Central memory CD8-positive, alpha-beta T cell (primary cell): ENCODE measurements around the gene NAV2.

Experiments used
- ATAC-seq: fragments of 150-1000 bp; cut with Tn5 transposase; replicated peaks from 2 replicates; pipeline ENCODE4 v1.10.0; 2022; ENCODE audit warnings: mild to moderate bottlenecking, moderate FRiP score, moderate number of reproducible peaks; ENCODE audit not compliant: poor library complexity, severe bottlenecking; ENCODE audit errors: extremely low read depth
- DNase-seq, 2 donors: peaks; one replicate each; pipeline ENCODE4 v3.0.0; 2021; ENCODE audit warnings: low spot score in 2 of 2
- H3K27ac Mint-ChIP-seq: one replicate; pipeline ENCODE4 v1.8.0; 2022; ENCODE audit warnings: low read depth, mild to moderate bottlenecking, moderate library complexity, mixed read lengths
- H3K27me3 Mint-ChIP-seq: one replicate; pipeline ENCODE4 v1.8.0; 2022; ENCODE audit warnings: mixed read lengths
- H3K36me3 Mint-ChIP-seq: one replicate; pipeline ENCODE4 v1.8.0; 2022; ENCODE audit warnings: mild to moderate bottlenecking, moderate library complexity, mixed read lengths; ENCODE audit not compliant: insufficient read depth
- H3K4me1 Mint-ChIP-seq: one replicate; pipeline ENCODE4 v1.8.0; 2022; ENCODE audit warnings: mixed read lengths
- H3K4me3 Mint-ChIP-seq: one replicate; pipeline ENCODE4 v1.8.0; 2022; ENCODE audit warnings: mild to moderate bottlenecking, moderate library complexity, mixed read lengths
- H3K9me3 Mint-ChIP-seq: one replicate; pipeline ENCODE4 v1.8.0; 2022; ENCODE audit warnings: mixed read lengths

The NAV2 gene

DNA sequence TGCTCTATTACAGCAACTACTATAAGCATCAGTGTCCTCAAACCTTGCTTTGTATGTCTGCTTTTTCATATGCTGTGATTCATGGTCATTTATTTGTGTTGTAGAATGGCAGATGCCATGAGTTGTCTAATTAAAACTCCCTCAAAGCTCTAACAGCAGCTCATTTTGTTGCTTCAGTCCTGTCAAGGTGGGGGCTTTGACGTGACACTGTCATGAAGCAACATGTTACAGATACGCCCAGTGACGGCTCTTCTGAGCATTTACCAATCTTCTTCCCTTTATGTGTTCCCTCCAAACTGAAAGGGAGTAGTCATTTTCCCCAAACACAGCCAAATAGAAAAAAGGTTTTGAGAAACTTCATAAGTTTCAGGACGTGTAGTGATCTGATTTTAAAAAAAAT lies 340.9 kb downstream of the NAV2 start:
- no peaks in the 10 kb centered on the region for H3K4me1 Mint-ChIP-seq
- no peak for ATAC-seq
- H3K4me3 Mint-ChIP-seq, result no peak overlapping the region
- DNase-seq, result no peak
- H3K27ac Mint-ChIP-seq, result no peak overlapping the region
- no peaks in the 10 kb centered on the region for H3K27me3 Mint-ChIP-seq
- peaks cover 2% of the 10 kb centered on the region for H3K36me3 Mint-ChIP-seq
- H3K9me3 Mint-ChIP-seq, result no peaks in the 10 kb centered on the region

DNA sequence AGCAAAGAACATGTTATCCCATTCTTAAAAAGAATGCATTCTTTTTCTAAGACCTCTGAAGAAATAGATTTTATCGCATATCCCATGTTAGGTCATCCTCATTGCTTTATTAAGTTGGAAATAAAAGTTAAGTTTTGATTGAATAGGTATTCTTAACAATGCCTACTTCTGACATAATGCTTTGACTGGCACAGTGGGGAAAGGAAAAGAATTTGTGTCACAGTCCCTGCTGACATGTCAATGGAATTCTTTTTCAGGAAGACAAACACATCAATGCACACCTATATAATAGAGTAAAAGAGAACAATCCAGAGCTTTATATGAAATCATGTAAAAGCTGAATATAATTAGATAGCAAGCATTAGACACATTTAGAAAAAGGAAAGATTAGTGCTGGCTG lies 341.9 kb downstream of the NAV2 start:
- ATAC-seq, result no peak
- Mint-ChIP-seq H3K4me3 (no peak overlapping the region), H3K27ac (no peak overlapping the region), H3K27me3 (no peaks in the 10 kb centered on the region), H3K36me3 (no peaks in the 10 kb centered on the region), H3K9me3 (no peaks in the 10 kb centered on the region), H3K4me1 (no peaks in the 10 kb centered on the region)
- no peak for DNase-seq

DNA sequence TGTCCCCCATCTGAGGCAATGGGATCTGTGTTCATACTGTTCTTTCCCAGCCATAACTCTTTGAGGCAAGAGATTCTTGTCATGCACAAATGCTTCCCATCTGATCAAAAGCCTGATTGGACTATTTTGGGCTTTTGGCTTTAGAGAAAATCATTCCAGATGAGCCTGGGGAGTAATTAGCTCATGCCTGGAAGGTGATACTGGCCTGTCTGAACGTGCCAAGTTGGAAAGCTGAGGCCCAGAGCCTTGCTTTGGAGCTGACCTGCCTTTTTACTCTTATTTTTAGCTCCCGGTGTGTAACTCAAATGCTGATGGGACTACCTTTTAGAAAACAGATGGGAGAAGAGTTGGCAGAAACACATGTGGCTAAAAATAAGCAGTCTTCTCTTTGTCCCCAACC lies 342.7 kb downstream of the NAV2 start:
- no peaks in the 10 kb centered on the region for H3K36me3 Mint-ChIP-seq
- H3K4me3 Mint-ChIP-seq, result no peak overlapping the region
- H3K27ac Mint-ChIP-seq, result no peak overlapping the region
- no peak for DNase-seq
- ATAC-seq, result no peak
- H3K27me3 Mint-ChIP-seq, result no peaks in the 10 kb centered on the region
- no peaks in the 10 kb centered on the region for H3K4me1 Mint-ChIP-seq
- H3K9me3 Mint-ChIP-seq, result no peaks in the 10 kb centered on the region

DNA sequence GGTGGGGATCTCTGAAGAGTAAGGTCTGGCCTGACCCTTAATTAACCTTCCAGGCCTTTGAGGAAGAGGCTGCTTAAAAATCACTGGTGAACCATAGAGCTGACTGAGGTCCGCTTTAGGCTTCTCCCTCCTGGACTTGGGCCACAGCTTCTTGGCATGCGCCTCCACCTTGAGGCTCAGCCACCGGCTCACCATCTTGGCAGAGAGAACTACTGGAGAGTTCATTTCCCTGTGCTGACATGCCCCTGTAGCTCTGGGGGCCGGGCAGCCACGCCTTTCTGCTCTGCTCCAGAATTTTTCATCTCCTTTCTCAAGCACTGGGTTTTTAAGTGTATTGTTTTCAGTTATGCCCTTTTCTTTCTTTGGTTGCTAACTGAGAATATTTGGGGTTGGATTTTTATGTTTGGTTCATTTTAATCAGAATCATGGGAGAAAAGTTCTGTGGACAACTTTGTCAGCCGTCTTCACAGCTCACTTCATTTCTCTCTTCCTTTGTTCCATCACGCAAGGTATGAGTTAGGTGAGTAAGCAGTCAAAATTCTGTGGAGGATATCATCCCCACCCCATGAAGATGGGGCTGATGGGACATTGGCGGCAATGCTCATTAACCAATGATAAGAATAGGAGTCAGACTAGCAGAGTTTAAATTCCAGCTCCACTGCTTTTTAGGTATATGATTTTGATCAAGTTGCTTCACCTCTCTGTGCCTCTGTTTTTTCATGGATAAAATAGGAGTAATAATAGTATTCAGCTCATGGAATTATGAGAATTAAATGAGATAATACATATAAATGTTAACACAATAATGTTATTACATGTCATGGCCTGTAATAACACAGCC lies 343.7 kb downstream of the NAV2 start:
- no peaks in the 10 kb centered on the region for H3K4me1 Mint-ChIP-seq
- DNase-seq, result no peak
- ATAC-seq, result no peak
- H3K36me3 Mint-ChIP-seq, result no peaks in the 10 kb centered on the region
- no peaks in the 10 kb centered on the region for H3K27me3 Mint-ChIP-seq
- H3K4me3 Mint-ChIP-seq, result no peak overlapping the region
- H3K9me3 Mint-ChIP-seq, result no peaks in the 10 kb centered on the region
- H3K27ac Mint-ChIP-seq, result no peak overlapping the region

DNA sequence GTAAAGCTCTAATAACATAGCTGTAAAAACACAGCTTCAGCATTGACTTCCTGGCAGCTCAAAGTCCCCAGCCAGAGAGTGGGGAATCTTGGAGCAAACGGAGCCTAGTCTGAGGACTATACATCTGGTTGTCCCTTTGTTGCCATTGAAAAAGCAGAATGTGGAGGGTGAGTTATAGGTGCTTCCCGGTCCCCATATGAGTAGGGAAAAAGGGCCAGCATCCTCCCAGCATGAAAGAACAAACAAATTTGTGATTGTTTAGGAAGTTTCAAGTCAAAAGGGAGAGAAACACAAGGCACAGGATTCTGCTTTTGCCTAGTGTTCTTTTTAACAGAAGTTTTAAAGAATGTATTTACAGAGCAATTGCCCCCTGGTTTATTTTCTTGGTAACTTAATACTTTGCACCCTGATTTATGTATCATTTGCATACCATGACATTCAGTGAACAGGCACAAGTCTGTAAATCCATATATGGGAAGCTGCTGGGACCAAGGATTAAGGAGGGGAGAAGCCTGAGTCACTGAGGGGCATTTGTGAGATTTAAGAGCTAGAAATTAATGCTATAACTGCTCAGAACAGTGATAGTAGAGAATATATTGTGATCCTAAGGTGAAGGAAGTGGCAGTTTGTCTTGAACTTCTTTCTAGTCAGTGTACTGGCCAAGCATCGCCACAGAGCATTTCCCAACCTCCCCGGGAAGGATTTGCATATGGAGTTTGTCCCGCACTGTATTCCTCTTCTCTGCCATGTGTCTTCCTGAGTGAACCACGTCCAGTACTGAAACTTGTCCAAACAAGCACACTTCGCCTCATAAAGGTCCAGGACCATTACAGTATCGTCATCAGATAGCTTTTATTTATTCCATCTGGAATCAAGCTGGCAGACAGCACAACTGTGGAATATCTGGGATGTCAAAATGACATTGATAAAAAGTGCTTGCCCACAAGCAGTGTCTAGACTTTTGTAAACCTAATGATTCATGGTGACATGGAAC lies 344.6 kb downstream of the NAV2 start:
- H3K4me1 Mint-ChIP-seq, result no peaks in the 10 kb centered on the region
- H3K27ac Mint-ChIP-seq, result no peak overlapping the region
- ATAC-seq, result no peak
- H3K27me3 Mint-ChIP-seq, result no peaks in the 10 kb centered on the region
- no peaks in the 10 kb centered on the region for H3K9me3 Mint-ChIP-seq
- H3K36me3 Mint-ChIP-seq, result no peaks in the 10 kb centered on the region
- H3K4me3 Mint-ChIP-seq, result no peak overlapping the region
- no peak for DNase-seq

DNA sequence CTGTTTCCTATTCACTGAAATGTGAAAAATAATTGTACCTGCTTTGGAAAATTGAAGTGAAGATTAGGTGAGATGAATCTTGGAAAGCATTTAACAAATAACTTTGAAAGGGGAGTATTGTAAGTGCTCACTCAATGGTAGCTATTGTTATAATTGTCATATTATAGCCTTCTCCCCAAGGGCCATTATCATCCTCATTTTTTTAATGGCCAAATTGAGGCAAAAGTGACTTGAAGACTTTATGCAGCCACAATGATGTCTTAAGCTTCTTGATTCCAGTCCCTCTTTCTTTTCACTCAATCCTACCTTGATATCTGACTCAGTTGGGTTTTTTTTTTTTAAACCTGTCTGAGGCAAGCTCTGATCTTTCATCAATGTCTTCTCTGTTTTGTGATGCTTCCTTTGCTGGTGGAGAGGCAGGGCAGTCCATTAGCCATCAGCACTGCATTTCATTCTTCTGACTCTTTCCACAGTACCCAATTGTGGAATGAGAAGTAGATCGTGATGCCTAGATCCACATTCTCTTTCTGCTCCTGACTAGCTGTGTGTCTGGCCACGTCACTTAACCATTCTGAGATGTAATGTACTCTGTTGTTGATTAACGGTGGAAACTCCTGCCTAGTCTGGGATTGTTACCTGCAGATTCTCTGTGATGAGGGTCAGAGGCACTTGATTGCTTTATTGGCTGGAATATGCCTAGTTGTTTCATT lies 346.3 kb downstream of the NAV2 start:
- Mint-ChIP-seq H3K4me3 (no peak overlapping the region), H3K27ac (no peak overlapping the region), H3K36me3 (no peaks in the 10 kb centered on the region), H3K4me1 (no peaks in the 10 kb centered on the region), H3K27me3 (no peaks in the 10 kb centered on the region), H3K9me3 (no peaks in the 10 kb centered on the region)
- no peak for DNase-seq
- no peak for ATAC-seq

DNA sequence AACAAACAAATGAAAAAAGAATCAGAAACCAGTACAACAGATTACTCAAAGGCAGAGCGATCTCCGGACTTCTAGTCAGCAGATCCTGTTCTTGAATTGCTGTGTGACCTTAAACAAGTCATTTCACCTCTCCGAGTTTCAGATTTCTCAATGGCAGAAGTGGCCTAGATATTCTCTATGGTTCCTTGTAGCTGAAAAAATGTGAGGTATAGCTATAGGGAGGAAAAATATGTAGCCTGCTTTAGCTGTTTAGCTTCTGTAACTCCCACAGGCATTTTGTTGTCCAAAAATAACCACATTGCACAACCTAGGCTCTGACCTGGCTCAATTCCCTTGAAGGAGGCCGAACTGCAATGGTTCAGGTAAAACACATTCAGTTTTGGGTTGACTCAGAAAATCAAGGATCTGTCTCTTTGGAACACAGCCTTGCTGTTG lies 347.0 kb downstream of the NAV2 start:
- Mint-ChIP-seq H3K27ac (no peak overlapping the region), H3K4me3 (no peak overlapping the region), H3K27me3 (no peaks in the 10 kb centered on the region), H3K4me1 (no peaks in the 10 kb centered on the region), H3K36me3 (no peaks in the 10 kb centered on the region), H3K9me3 (no peaks in the 10 kb centered on the region)
- ATAC-seq (no peak), DNase-seq (no peak)

DNA sequence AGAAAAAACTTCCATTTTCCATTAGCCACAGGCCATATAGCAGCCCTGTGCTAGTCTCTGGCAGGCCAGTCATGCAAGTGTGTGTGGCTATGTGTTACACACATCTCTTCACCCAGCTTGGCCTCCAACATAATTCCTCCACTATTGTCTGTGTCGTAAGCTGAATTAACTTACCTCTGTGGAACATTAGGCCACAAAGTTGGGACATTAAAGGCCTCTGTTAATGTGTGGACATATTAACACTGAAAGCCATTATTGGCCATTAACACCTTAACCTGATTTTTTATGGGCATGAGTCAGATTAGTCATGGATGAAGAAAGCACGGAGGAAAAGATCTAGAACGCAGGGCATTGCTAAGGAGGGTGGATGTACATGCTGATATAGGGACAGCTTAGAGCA lies 347.5 kb downstream of the NAV2 start:
- no peaks in the 10 kb centered on the region for H3K36me3 Mint-ChIP-seq
- DNase-seq, result no peak
- no peak overlapping the region for H3K27ac Mint-ChIP-seq
- H3K27me3 Mint-ChIP-seq, result no peaks in the 10 kb centered on the region
- no peaks in the 10 kb centered on the region for H3K9me3 Mint-ChIP-seq
- ATAC-seq, result no peak
- H3K4me1 Mint-ChIP-seq, result no peaks in the 10 kb centered on the region
- no peak overlapping the region for H3K4me3 Mint-ChIP-seq

DNA sequence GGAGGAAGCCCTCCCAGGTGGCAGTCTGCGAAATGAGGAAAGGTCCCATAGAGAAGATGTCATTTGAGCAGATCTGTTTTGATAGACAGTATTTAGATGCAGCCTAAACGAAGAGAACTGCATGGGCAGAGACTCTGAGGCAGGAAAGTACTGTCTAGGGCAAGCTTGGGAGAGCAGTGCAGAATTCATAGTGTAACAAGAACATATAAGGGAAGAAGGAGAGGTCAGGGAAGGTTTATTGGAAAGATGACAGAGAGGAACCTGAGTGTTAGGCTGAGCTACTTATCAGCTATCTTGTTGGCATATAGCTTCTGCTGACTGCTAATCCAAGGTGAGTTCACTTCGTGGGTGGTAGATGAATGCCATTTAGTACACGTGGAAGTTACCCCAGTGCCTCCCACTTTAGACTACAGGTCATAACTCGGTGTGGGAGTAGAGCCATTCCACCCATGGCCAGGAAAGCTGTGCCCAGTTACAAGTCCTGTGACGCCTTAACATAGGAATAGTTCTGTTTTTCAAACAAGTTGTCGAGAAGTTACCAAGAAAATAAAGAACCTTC lies 348.1 kb downstream of the NAV2 start:
- Mint-ChIP-seq H3K27me3 (peaks cover 1% of the 10 kb centered on the region), H3K9me3 (no peaks in the 10 kb centered on the region)
- ATAC-seq, result no peak

DNA sequence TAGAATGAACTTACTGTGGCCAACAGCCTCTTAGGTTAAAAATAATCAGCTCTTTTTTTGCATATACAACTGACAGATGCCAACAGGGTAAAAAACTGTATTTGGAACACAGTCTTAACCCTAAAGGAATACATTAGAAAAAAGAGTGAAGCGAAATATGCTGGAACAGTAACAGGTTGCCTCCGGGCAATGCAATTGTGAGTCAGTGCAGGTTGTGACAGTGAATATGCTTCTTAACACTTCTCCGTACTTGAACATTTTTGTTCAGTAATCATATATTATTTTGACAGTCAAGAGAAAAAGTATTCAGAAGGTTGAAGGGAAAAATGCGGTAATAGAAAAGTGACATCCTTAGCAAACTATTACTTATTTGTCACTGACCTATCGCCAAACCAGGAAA lies 349.1 kb downstream of the NAV2 start:
- Mint-ChIP-seq H3K27me3 (peaks cover 12% of the 10 kb centered on the region), H3K4me3 (no peak overlapping the region), H3K27ac (no peak overlapping the region), H3K4me1 (no peaks in the 10 kb centered on the region), H3K9me3 (no peaks in the 10 kb centered on the region), H3K36me3 (no peaks in the 10 kb centered on the region)
- DNase-seq (no peak), ATAC-seq (no peak)

More for the DNA sequence above, 348.1 kb downstream of the NAV2 start:
- Mint-ChIP-seq H3K4me1 (no peaks in the 10 kb centered on the region), H3K4me3 (no peak overlapping the region), H3K27ac (no peak overlapping the region), H3K36me3 (no peaks in the 10 kb centered on the region)
- DNase-seq, result no peak

DNA sequence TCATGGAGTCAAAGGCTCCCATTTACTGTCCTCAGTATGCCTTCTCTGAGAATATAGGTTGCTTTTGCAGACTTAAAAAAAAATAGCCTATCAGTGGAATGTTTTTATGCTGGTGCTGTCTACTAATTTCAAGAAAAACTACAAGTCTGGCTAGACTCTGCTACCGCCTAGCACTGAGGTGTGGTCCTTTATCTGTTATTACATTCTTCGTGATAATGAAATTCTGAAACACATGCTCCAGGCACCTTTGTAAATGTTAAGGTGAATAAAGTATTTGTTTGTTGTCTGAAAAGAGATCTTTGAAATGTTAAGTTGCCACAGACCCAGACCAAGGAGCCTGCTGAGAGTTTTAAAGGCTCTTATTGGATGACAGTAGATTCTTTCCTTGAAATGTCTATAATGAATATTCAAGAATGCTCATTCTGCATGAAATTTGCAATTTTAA lies 352.3 kb downstream of the NAV2 start:
- Mint-ChIP-seq H3K27ac (no peak overlapping the region), H3K9me3 (no peaks in the 10 kb centered on the region), H3K27me3 (peaks cover 13% of the 10 kb centered on the region), H3K4me3 (no peak overlapping the region), H3K4me1 (no peaks in the 10 kb centered on the region), H3K36me3 (no peaks in the 10 kb centered on the region)
- DNase-seq (no peak), ATAC-seq (no peak)

DNA sequence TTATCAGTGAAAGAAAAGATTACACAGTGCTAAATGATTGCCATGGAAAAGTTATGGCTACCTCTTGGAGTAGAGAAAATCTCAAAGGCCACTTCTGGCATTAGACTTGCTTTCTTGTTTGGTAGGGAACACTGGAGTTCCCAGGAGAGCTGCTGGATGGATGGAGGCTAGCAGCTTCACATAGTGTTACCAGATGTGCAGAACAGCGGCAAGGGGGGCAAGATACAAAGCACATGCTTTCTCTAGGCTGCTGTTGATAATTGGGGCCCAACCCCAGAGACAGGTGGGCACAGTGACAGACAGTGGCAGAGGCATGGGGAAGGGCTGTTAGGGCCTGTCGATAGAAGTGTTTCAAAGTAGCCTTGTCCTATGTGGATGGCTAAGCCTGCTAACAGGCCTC lies 352.8 kb downstream of the NAV2 start:
- no peaks in the 10 kb centered on the region for H3K4me1 Mint-ChIP-seq
- no peak overlapping the region for H3K27ac Mint-ChIP-seq
- H3K4me3 Mint-ChIP-seq, result no peak overlapping the region
- ATAC-seq, result no peak
- H3K27me3 Mint-ChIP-seq, result peaks cover 13% of the 10 kb centered on the region
- H3K36me3 Mint-ChIP-seq, result no peaks in the 10 kb centered on the region
- no peaks in the 10 kb centered on the region for H3K9me3 Mint-ChIP-seq
- DNase-seq, result no peak
